Muscle of arm (tissue), 12 donors: ENCODE results near the gene APCDD1. TPM values are rescaled to one million over a fixed set of nuclear protein-coding genes. Genes with fewer than 3 reads are reported as not detected.
"Not testable (repeated sequence)": the region's sequence is repeated elsewhere in the genome, so short reads cannot be mapped to it uniquely, and the experiment has no call there.

ENCODE experiments used
- DNase-seq: peaks from one replicate; pipeline ENCODE4 v3.0.0-alpha.2; 2013
- polyA plus RNA-seq, 12 donors: library from polyadenylated mRNA; unstranded; fragments of 120-200 nt; gene quantifications; one replicate each; pipeline ENCODE4 v1.2.1, GENCODE V29; 2013; ENCODE audit not compliant: insufficient read length in 12 of 12

The APCDD1 gene
- polyA plus RNA-seq, 12 donors = 6.9 to 444 (median 12.1) TPM; not detected in 1

GRCh38 chr18:10460414-10461018 is 6.1 kb downstream of the APCDD1 start:
- DNase-seq = no peak

GRCh38 chr18:10461989-10462388 is 7.6 kb downstream of the APCDD1 start:
- DNase-seq = no peak

GRCh38 chr18:10462597-10462996 is 8.2 kb downstream of the APCDD1 start:
- no peak for DNase-seq

- DNase-seq = no peak
Measured at GRCh38 chr18:10463096-10463495, 8.7 kb downstream of the APCDD1 start.

- DNase-seq = no peak
Measured at GRCh38 chr18:10463741-10464140, 9.3 kb downstream of the APCDD1 start.

GRCh38 chr18:10464161-10464648 is 9.8 kb downstream of the APCDD1 start:
- not testable (repeated sequence) for DNase-seq

GRCh38 chr18:10465174-10465939 is 10.9 kb downstream of the APCDD1 start:
- no peak for DNase-seq

- DNase-seq = no peak
Measured at GRCh38 chr18:10470429-10470828, 16.0 kb downstream of the APCDD1 start.

- DNase-seq = no peak
Measured at GRCh38 chr18:10471574-10471973, 17.1 kb downstream of the APCDD1 start.

- no peak for DNase-seq
Measured at GRCh38 chr18:10473132-10473531, 18.7 kb downstream of the APCDD1 start.

GRCh38 chr18:10474309-10474708 is 19.9 kb downstream of the APCDD1 start:
- DNase-seq = no peak

GRCh38 chr18:10475276-10475653 is 20.8 kb downstream of the APCDD1 start:
- no peak for DNase-seq

GRCh38 chr18:10475654-10476291 is 21.3 kb downstream of the APCDD1 start:
- DNase-seq = no peak

GRCh38 chr18:10476338-10476791 is 21.9 kb downstream of the APCDD1 start:
- no peak for DNase-seq

- no peak for DNase-seq
Measured at GRCh38 chr18:10477121-10477862, 22.9 kb downstream of the APCDD1 start.

GRCh38 chr18:10477863-10478260 is 23.4 kb downstream of the APCDD1 start:
- no peak for DNase-seq

- DNase-seq = no peak
Measured at GRCh38 chr18:10481831-10482230, 27.4 kb downstream of the APCDD1 start.

- DNase-seq = no peak
Measured at GRCh38 chr18:10482363-10482984, 28.0 kb downstream of the APCDD1 start.

GRCh38 chr18:10482985-10483949 is 28.8 kb downstream of the APCDD1 start:
- peak; percentile 44 for DNase-seq

- no peak for DNase-seq
Measured at GRCh38 chr18:10485475-10485874, 31.0 kb downstream of the APCDD1 start.
